Measurements from ENCODE around the gene TJP3. TPM values are rescaled to one million over a fixed set of nuclear protein-coding genes. Genes with fewer than 3 reads are reported as not detected.

The TJP3 gene
- polyA plus RNA-seq, 1 donor from 2014 or later, result 0.15 TPM

- Histone ChIP-seq H3K27ac (ENCODE audit: low read length) (no peak overlapping the region), H3K4me3 (ENCODE audit: low read length) (no peak overlapping the region), H3K9me2 (ENCODE audit: insufficient read depth, low read length) (no peaks in the 10 kb centered on the region), H4K20me1 (ENCODE audit: insufficient read depth) (no peaks in the 10 kb centered on the region), H3K4me2 (ENCODE audit: low read length) (no peak overlapping the region), H3K9ac (ENCODE audit: low read length) (no peak overlapping the region), H3F3A (ENCODE audit: insufficient read depth, low read length, poor library complexity, severe bottlenecking) (no peaks in the 10 kb centered on the region), H3K36me3 (ENCODE audit: insufficient read depth, low read length) (no peaks in the 10 kb centered on the region), H3K27me3 (ENCODE audit: insufficient read depth, low read depth, low read length) (no peaks in the 10 kb centered on the region), H3K79me2 (replicated peaks; ENCODE audit: insufficient read depth, low read length) (peaks cover 4% of the 10 kb centered on the region), H2AFZ (ENCODE audit: low read depth, low read length) (no peak overlapping the region), H3K9me3 (ENCODE audit: low read length) (no peaks in the 10 kb centered on the region)
- TF ChIP-seq EP300 (conservative IDR thresholded peaks at IDR 0.05; ENCODE audit: poor library complexity, severe bottlenecking), result no peak
- TF ChIP-seq TAF1 (IDR thresholded peaks at IDR 0.05; ENCODE audit: low read depth), result no peak
- no peak for TF ChIP-seq EZH2 (IDR thresholded peaks at IDR 0.05; ENCODE audit: borderline replicate concordance, insufficient read depth, low read length, poor library complexity, severe bottlenecking)
- no peak for TF ChIP-seq POLR2AphosphoS5 (IDR thresholded peaks at IDR 0.05)
- no peak for TF ChIP-seq RAD21 (conservative IDR thresholded peaks at IDR 0.05)
- no peak for TF ChIP-seq CTCF (IDR thresholded peaks at IDR 0.05; ENCODE audit: poor library complexity, severe bottlenecking)
- TF ChIP-seq REST (IDR thresholded peaks at IDR 0.05; ENCODE audit: borderline replicate concordance), result no peak
- no peak for TF ChIP-seq SMC3 (conservative IDR thresholded peaks at IDR 0.05; ENCODE audit: poor library complexity)
- no peak for TF ChIP-seq MXI1 (conservative IDR thresholded peaks at IDR 0.05; ENCODE audit: poor library complexity, severe bottlenecking)
These were observed 35.2 kb upstream of the TJP3 start for GRCh38 chr19:3672993-3673392.

- Histone ChIP-seq H3K9me3 (ENCODE audit: low read length) (no peaks in the 10 kb centered on the region), H3K9me2 (ENCODE audit: insufficient read depth, low read length) (no peaks in the 10 kb centered on the region), H3K9ac (ENCODE audit: low read length) (no peak overlapping the region), H3K36me3 (ENCODE audit: insufficient read depth, low read length) (no peaks in the 10 kb centered on the region), H4K20me1 (ENCODE audit: insufficient read depth) (no peaks in the 10 kb centered on the region), H3K27ac (ENCODE audit: low read length) (no peak overlapping the region), H2AFZ (ENCODE audit: low read depth, low read length) (no peak overlapping the region), H3K27me3 (ENCODE audit: insufficient read depth, low read depth, low read length) (no peaks in the 10 kb centered on the region), H3K79me2 (replicated peaks; ENCODE audit: insufficient read depth, low read length) (peaks cover 4% of the 10 kb centered on the region), H3K4me3 (ENCODE audit: low read length) (no peak overlapping the region), H3F3A (ENCODE audit: insufficient read depth, low read length, poor library complexity, severe bottlenecking) (no peaks in the 10 kb centered on the region), H3K4me2 (ENCODE audit: low read length) (no peak overlapping the region)
- TF ChIP-seq TAF1 (IDR thresholded peaks at IDR 0.05; ENCODE audit: low read depth), result no peak
- TF ChIP-seq POLR2AphosphoS5 (IDR thresholded peaks at IDR 0.05), result no peak
- no peak for TF ChIP-seq RAD21 (conservative IDR thresholded peaks at IDR 0.05)
- no peak for TF ChIP-seq CTCF (IDR thresholded peaks at IDR 0.05; ENCODE audit: poor library complexity, severe bottlenecking)
- TF ChIP-seq EZH2 (IDR thresholded peaks at IDR 0.05; ENCODE audit: borderline replicate concordance, insufficient read depth, low read length, poor library complexity, severe bottlenecking), result no peak
- TF ChIP-seq REST (IDR thresholded peaks at IDR 0.05; ENCODE audit: borderline replicate concordance), result no peak
- TF ChIP-seq MXI1 (conservative IDR thresholded peaks at IDR 0.05; ENCODE audit: poor library complexity, severe bottlenecking), result no peak
- TF ChIP-seq SMC3 (conservative IDR thresholded peaks at IDR 0.05; ENCODE audit: poor library complexity), result no peak
- no peak for TF ChIP-seq EP300 (conservative IDR thresholded peaks at IDR 0.05; ENCODE audit: poor library complexity, severe bottlenecking)
These were observed 34.4 kb upstream of the TJP3 start for GRCh38 chr19:3673506-3674439.

All from neural cell (in vitro differentiated cells).